Panc1 (cell line): ENCODE measurements around the gene PTPRK. TPM values are rescaled to one million over a fixed set of nuclear protein-coding genes. Genes with fewer than 3 reads are reported as not detected.
A peak's percentile ranks its signal among the peaks of the same experiment; 100 is the strongest.

Experiments
- ATAC-seq: fragments of 200-7000 bp; cut with Tn5 transposase; 2 replicates; pipeline ENCODE4 v1.9.1; 2020; ENCODE audit warnings: mild to moderate bottlenecking, moderate library complexity
- BruUV-seq: library from RNA; stranded (reverse); fragments of 400-500 nt; replicated peaks from 2 replicates; lab custom pipeline; 2021; lab: Mats Ljungman, UMichigan
- CTCF ChIA-PET: fragments of 300-600 bp; sonication (Branson Sonifier 250); formaldehyde crosslinking; loops from one replicate; lab custom pipeline; 2022; ENCODE audit warnings: antibody characterized with exemption; lab: Charles Lee
- POLR2A ChIA-PET: fragments of 300-600 bp; sonication (Branson Sonifier 250); formaldehyde crosslinking; loops from one replicate; lab custom pipeline; 2022; ENCODE audit warnings: antibody characterized with exemption; lab: Charles Lee
- DNase-seq: peaks from one replicate; pipeline ENCODE4 v3.0.0-alpha.2; 2010; ENCODE audit warnings: low read depth, low spot score
- H3K27ac ChIP-seq: 2 replicates; pipeline ENCODE4 v1.5.1; 2011; ENCODE audit warnings: mild to moderate bottlenecking, low read length, inconsistent platforms
- H3K27me3 ChIP-seq: fragments of 200-500 bp; sonication (Bioruptor generic); 2 replicates; pipeline ENCODE4 v1.6.0; 2014; ENCODE audit warnings: low read length, inconsistent platforms; ENCODE audit not compliant: control insufficient read depth, insufficient read depth
- H3K36me3 ChIP-seq: fragments of 200-500 bp; sonication (Bioruptor generic); 2 replicates; pipeline ENCODE4 v1.5.1; 2014; ENCODE audit warnings: inconsistent platforms, mild to moderate bottlenecking, low read length, moderate library complexity; ENCODE audit not compliant: control insufficient read depth, insufficient read depth
- H3K4me1 ChIP-seq: 2 replicates; pipeline ENCODE4 v1.5.1; 2011; ENCODE audit warnings: inconsistent platforms, mild to moderate bottlenecking, low read length, moderate library complexity; ENCODE audit not compliant: control insufficient read depth, insufficient read depth
- H3K4me3 ChIP-seq, 2 experiments: 2 replicates each; pipeline ENCODE4 v1.5.1; 2011 to 2012; ENCODE audit warnings: low read depth in 2 of 2, low read length in 2 of 2, mild to moderate bottlenecking in 2 of 2, inconsistent platforms in 1 of 2, moderate library complexity in 1 of 2
- H3K9me3 ChIP-seq: fragments of 200-500 bp; sonication (Bioruptor generic); 2 replicates; pipeline ENCODE4 v1.5.1; 2014; ENCODE audit warnings: low read depth, mild to moderate bottlenecking, inconsistent platforms, low read length, moderate library complexity; ENCODE audit not compliant: control insufficient read depth, insufficient read depth
- POLR2AphosphoS5 ChIP-seq: IDR thresholded peaks from 2 replicates; pipeline ENCODE4 v1.6.1; 2012; ENCODE audit warnings: mild to moderate bottlenecking, low read depth, low read length, moderate library complexity
- SIN3A ChIP-seq: IDR thresholded peaks from 2 replicates; pipeline ENCODE4 v1.6.1; 2012; ENCODE audit warnings: low read depth, mild to moderate bottlenecking, low read length, moderate library complexity, borderline replicate concordance; ENCODE audit not compliant: insufficient read depth
- TCF7L2 ChIP-seq: IDR thresholded peaks from 2 replicates; pipeline ENCODE4 v1.6.1; 2011; ENCODE audit warnings: mild to moderate bottlenecking, low read depth, low read length, inconsistent platforms
- in situ Hi-C: cut with HindIII; loops from 2 replicates; pipeline ENCODE4 v1.10.0; 2016; ENCODE audit warnings: low sequenced_read_pairs, low pct_unique_long_range_greater_than_20kb
- intact Hi-C: fragments of 100-400 bp; cut with micrococcal nuclease; formaldehyde crosslinking; loops from one replicate; pipeline ENCODE4 v1.10.0; 2022; ENCODE audit not compliant: unreplicated experiment
- total RNA-seq: library from RNA; stranded (reverse); gene quantifications from one replicate; pipeline ENCODE4 v1.2.1, GENCODE V29; 2021; ENCODE audit not compliant: unreplicated experiment
- TF ChIP-seq, protein P1 (sequence below): fragments of 450-650 bp; IDR thresholded peaks from 2 replicates; pipeline ENCODE4 v1.5.1; 2017; ENCODE audit warnings: mild to moderate bottlenecking
- TF ChIP-seq, protein P2 (sequence below), 2 experiments: IDR thresholded peaks; 2 replicates each; pipeline ENCODE4 v1.6.1; 2011 to 2012; ENCODE audit warnings: low read depth in 2 of 2, control low read depth in 1 of 2, low read length in 1 of 2, mild to moderate bottlenecking in 1 of 2, moderate library complexity in 1 of 2; ENCODE audit not compliant: insufficient read depth in 1 of 2

Gene PTPRK
- total RNA-seq, 1 experiment from 2014 or later: 61.8 TPM

DNA sequence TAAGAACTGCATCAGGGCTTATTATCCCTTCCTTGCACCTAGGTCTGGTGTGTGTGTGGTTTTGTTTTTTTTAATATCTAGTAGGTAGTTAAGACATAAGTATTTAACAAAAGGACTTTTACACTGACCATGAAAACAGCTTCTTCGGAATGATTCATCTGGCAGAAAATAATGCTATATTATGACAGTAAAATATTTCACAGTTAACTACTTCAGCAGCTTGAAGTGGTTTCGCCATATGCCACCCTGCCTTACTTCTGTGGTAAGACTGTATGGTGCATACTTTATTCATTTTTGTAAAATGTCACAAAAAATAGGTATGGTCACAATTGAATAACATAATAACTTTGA is 858 bp upstream of the PTPRK start:
- BruUV-seq: no TSS peak
- ChIA-PET POLR2A (interaction anchor here (0.6 kb wide), 1 partner anchor 8 kb away, joined by 5 read pairs; no protein-coding TSS in a partner anchor), CTCF (no interaction called here)

DNA sequence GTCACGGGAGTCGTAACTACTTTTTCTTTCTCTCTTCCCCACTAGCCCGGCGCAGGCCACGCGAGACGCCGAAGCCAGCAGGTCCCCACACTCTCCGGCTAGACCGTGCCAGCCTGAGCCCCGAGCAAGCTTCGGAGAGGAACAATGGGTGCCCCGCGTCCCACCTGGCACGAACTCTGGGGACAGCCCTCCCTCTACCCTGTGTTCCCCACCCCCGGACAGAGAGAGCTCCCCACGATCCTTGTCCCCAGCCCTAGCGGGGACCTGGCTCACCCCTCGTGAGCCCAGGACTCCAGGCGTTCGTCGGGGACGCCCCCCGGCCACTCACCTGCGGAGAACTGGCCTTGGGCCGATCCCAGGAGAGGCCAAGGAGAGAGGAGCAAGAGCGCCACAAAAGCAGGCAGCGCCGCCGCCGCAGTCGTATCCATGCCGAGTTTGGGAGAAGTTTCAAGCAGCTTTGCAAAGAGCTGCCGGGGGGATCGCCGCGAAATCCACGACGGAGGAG is 416 bp downstream of the PTPRK start:
- ATAC-seq (peak; percentile 57), DNase-seq (no peak)
- H3K36me3 ChIP-seq: peaks cover 4% of the 10 kb centered on the region; the same call in 1 of the 2 replicates
- no peaks in the 10 kb centered on the region for H3K27me3 ChIP-seq
- H3K4me1 ChIP-seq: peaks cover 34% of the 10 kb centered on the region
- peak overlapping the region; percentile 92 for H3K27ac ChIP-seq
- BruUV-seq: no TSS peak
- no peaks in the 10 kb centered on the region for H3K9me3 ChIP-seq
- ChIA-PET POLR2A (no interaction called here), CTCF (interaction anchor here (0.6 kb wide), 1 partner anchor 399 kb away, joined by 5 read pairs; no protein-coding TSS in a partner anchor)
- peak overlapping the region; percentile 84 to 95 for H3K4me3 ChIP-seq
- TF ChIP-seq SIN3A (no peak), POLR2AphosphoS5 (no peak), TCF7L2 (no peak)
- TF ChIP-seq, protein P1, sequence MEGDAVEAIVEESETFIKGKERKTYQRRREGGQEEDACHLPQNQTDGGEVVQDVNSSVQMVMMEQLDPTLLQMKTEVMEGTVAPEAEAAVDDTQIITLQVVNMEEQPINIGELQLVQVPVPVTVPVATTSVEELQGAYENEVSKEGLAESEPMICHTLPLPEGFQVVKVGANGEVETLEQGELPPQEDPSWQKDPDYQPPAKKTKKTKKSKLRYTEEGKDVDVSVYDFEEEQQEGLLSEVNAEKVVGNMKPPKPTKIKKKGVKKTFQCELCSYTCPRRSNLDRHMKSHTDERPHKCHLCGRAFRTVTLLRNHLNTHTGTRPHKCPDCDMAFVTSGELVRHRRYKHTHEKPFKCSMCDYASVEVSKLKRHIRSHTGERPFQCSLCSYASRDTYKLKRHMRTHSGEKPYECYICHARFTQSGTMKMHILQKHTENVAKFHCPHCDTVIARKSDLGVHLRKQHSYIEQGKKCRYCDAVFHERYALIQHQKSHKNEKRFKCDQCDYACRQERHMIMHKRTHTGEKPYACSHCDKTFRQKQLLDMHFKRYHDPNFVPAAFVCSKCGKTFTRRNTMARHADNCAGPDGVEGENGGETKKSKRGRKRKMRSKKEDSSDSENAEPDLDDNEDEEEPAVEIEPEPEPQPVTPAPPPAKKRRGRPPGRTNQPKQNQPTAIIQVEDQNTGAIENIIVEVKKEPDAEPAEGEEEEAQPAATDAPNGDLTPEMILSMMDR: no peak
- TF ChIP-seq, protein P2, sequence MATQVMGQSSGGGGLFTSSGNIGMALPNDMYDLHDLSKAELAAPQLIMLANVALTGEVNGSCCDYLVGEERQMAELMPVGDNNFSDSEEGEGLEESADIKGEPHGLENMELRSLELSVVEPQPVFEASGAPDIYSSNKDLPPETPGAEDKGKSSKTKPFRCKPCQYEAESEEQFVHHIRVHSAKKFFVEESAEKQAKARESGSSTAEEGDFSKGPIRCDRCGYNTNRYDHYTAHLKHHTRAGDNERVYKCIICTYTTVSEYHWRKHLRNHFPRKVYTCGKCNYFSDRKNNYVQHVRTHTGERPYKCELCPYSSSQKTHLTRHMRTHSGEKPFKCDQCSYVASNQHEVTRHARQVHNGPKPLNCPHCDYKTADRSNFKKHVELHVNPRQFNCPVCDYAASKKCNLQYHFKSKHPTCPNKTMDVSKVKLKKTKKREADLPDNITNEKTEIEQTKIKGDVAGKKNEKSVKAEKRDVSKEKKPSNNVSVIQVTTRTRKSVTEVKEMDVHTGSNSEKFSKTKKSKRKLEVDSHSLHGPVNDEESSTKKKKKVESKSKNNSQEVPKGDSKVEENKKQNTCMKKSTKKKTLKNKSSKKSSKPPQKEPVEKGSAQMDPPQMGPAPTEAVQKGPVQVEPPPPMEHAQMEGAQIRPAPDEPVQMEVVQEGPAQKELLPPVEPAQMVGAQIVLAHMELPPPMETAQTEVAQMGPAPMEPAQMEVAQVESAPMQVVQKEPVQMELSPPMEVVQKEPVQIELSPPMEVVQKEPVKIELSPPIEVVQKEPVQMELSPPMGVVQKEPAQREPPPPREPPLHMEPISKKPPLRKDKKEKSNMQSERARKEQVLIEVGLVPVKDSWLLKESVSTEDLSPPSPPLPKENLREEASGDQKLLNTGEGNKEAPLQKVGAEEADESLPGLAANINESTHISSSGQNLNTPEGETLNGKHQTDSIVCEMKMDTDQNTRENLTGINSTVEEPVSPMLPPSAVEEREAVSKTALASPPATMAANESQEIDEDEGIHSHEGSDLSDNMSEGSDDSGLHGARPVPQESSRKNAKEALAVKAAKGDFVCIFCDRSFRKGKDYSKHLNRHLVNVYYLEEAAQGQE (IDR thresholded peaks at IDR 0.05; ENCODE audit: insufficient read depth in 1 of 2, low read depth in 2 of 2, low read length in 1 of 2): no peak
- in situ Hi-C loops: no loop called here
- intact Hi-C loops: loop anchor here (10.0 kb wide), 2 partner anchors 665 to 785 kb away; no protein-coding TSS in a partner anchor

More for the DNA sequence above, 858 bp upstream of the PTPRK start:
- in situ Hi-C loops: no loop called here
- Histone ChIP-seq H3K36me3 (peaks cover 4% of the 10 kb centered on the region; the same call in 1 of the 2 replicates), H3K9me3 (no peaks in the 10 kb centered on the region), H3K4me3 (peak overlapping the region; percentile 84 to 95), H3K27me3 (no peaks in the 10 kb centered on the region), H3K27ac (peak overlapping the region; percentile 94), H3K4me1 (peaks cover 21% of the 10 kb centered on the region)
- no peak for DNase-seq
- intact Hi-C loops: no loop called here
- TF ChIP-seq TCF7L2: no peak
- TF ChIP-seq SIN3A: no peak
- no peak for TF ChIP-seq POLR2AphosphoS5
- TF ChIP-seq, protein P2 (IDR thresholded peaks at IDR 0.05; ENCODE audit: insufficient read depth in 1 of 2, low read depth in 2 of 2, low read length in 1 of 2): no peak
- TF ChIP-seq, protein P1: no peak
- ATAC-seq: no peak
